ENCODE results near the gene BUD23.

The BUD23 gene

GRCh38 chr7:73700581-73701134 is 17.3 kb downstream of the BUD23 start:
- no peak overlapping the region for H3K4me3 ChIP-seq (ENCODE audit: low read depth, low read length)
- DNase-seq (ENCODE audit: low read depth) = no peak
- TF ChIP-seq, protein P1, sequence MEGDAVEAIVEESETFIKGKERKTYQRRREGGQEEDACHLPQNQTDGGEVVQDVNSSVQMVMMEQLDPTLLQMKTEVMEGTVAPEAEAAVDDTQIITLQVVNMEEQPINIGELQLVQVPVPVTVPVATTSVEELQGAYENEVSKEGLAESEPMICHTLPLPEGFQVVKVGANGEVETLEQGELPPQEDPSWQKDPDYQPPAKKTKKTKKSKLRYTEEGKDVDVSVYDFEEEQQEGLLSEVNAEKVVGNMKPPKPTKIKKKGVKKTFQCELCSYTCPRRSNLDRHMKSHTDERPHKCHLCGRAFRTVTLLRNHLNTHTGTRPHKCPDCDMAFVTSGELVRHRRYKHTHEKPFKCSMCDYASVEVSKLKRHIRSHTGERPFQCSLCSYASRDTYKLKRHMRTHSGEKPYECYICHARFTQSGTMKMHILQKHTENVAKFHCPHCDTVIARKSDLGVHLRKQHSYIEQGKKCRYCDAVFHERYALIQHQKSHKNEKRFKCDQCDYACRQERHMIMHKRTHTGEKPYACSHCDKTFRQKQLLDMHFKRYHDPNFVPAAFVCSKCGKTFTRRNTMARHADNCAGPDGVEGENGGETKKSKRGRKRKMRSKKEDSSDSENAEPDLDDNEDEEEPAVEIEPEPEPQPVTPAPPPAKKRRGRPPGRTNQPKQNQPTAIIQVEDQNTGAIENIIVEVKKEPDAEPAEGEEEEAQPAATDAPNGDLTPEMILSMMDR (IDR thresholded peaks at IDR 0.05; ENCODE audit: insufficient read depth, low read depth, low read length, missing control alignments) = no peak

DNA sequence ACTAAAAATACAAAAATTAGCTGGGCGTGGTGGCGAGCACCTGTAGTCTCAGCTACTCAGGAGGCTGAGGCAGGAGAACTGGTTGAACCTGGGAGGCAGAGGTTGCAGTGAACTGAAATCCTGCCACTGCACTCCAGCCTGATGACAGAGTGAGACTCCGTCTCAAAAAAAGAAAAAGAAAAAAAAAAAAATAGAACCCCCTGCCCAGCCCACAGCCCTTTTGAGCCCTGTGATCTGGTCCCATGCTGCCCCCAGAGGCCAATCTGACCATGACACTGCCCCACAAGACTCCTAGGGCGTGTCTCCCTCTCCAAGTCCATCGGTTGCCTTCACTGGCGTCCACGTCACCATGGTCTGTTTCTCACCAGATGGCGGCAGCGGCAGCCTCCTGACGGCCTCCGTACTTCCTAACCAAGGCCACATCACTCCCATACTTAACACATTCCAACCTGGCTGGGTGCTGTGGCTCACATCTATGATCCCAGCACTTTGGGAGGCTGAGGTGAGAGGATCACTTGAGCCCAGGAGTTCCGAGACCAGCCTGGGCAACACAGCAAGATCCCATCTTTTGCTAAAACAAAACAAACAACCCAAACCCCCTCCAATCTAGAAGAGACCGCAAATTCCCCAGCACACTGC is 18.1 kb downstream of the BUD23 start:
- H3K4me3 ChIP-seq (ENCODE audit: low read depth, low read length) = no peak overlapping the region
- no peak for DNase-seq (ENCODE audit: low read depth)
- TF ChIP-seq, protein P1 (IDR thresholded peaks at IDR 0.05; ENCODE audit: insufficient read depth, low read depth, low read length, missing control alignments) = peak; percentile 60

- no peak overlapping the region for H3K4me3 ChIP-seq (ENCODE audit: low read depth, low read length)
- DNase-seq (ENCODE audit: low read depth) = no peak
- TF ChIP-seq, protein P1 (IDR thresholded peaks at IDR 0.05; ENCODE audit: insufficient read depth, low read depth, low read length, missing control alignments) = no peak
Measured at GRCh38 chr7:73702226-73702625, 18.8 kb downstream of the BUD23 start.

DNA sequence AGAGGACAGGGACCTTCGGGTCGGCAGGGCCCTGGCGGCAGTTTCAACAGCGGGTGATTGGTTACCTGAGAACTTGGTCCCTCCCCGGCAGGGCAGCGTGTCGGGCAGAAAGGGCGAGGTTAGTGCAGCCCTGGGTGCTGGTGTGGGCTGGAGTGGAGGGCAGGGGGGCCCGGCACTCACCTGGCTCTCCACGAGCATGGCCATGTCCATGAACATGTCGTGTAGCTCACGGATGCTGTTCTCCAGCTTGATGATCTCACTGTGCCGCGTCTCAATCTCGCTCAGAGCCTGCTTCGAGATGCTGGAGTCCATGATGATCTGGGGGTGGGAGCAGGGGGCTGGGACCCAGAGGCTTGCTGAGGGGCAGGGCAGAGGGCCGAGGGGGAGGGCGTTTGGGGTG is 19.3 kb downstream of the BUD23 start:
- DNase-seq (ENCODE audit: low read depth) = no peak
- no peak overlapping the region for H3K4me3 ChIP-seq (ENCODE audit: low read depth, low read length)
- TF ChIP-seq, protein P1 (IDR thresholded peaks at IDR 0.05; ENCODE audit: insufficient read depth, low read depth, low read length, missing control alignments) = no peak

DNA sequence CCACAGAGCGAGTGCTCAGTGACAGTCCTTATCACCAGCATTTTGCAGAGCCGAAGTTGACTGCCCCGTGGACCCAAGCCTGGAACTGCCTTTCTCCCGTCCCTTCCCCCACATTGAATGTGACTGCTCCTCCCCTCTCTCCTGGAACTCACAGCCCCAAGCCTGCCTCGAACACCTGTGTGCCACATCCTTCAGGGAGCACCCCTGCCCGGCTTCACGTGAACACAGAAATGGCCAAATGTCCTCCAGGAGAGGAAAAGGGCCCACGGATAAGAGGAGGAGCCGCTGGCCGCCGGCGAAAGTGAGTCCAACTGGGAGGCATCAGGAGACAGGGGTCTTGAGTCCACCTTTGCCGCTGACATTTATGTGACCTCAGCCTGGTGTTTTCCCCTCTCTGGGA is 19.8 kb downstream of the BUD23 start:
- TF ChIP-seq, protein P1 (IDR thresholded peaks at IDR 0.05; ENCODE audit: insufficient read depth, low read depth, low read length, missing control alignments) = no peak
- no peak for DNase-seq (ENCODE audit: low read depth)
- H3K4me3 ChIP-seq (ENCODE audit: low read depth, low read length) = no peak overlapping the region

DNA sequence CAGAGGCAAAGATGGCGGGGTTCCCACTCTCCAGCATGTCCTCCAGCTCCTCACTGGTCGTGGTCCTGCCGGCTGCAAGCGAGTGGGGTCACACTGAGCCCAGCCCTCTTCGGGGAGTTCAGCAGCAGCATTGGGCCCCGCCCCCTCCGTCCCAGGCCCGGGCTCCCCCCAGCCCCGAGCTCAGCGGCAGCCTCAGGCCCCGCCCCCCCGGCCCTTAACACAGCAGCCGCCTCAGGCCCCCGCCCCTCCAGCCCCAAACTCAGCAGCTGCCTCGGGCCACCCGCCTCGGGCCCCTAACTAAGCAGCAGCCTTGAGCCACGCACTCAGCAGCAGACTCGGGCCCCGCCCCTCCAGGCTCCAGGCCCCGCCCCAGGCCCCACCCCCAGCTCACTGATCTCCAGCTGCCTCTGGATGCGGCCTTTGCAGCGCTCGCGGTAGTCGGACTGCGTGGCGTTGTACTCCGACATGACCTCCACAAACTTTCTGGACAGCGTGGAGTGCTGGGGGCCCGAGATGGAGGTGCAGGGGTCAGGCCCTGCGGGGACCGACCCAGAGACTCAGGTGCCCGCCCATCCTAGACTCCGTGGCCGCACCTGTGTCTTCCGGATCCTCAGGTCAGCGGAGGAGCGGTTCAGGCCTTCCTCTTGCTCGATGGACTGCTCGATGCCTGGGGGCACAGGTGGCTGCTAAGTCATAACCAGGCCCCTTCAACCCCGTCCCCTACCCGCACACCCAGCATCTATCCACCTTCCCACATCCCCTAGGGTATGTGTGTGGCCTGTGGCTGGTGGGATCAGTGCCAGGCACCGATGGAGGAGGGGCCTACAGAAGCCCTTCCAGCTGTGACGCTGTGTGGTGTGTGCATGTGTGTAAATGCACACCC is 20.6 kb downstream of the BUD23 start:
- DNase-seq (ENCODE audit: low read depth) = no peak
- no peak overlapping the region for H3K4me3 ChIP-seq (ENCODE audit: low read depth, low read length)
- TF ChIP-seq, protein P1 (IDR thresholded peaks at IDR 0.05; ENCODE audit: insufficient read depth, low read depth, low read length, missing control alignments) = no peak

Measured in GM12865 (cell line).